Lower leg skin (tissue), 3 donors: ENCODE measurements around the gene PELI3.

ENCODE experiments used
- CTCF ChIP-seq, 3 donors: fragments of 450-650 bp; IDR thresholded peaks; one replicate each; pipeline ENCODE4 v1.5.1; 2016; ENCODE audit warnings: antibody characterized with exemption in 3 of 3, mild to moderate bottlenecking in 3 of 3, moderate library complexity in 2 of 3
- POLR2A ChIP-seq, 2 donors: fragments of 450-650 bp; IDR thresholded peaks; one replicate each; pipeline ENCODE4 v1.6.1; 2016 to 2017; ENCODE audit warnings: antibody characterized with exemption in 2 of 2, mild to moderate bottlenecking in 1 of 2, moderate library complexity in 1 of 2

- no peak for TF ChIP-seq CTCF (IDR thresholded peaks at IDR 0.05)
- TF ChIP-seq POLR2A (IDR thresholded peaks at IDR 0.05) = no peak
These were observed 8.9 kb downstream of the PELI3 start for GRCh38 chr11:66475349-66476172.
